GM12872 (cell line): Measurements from ENCODE around the gene PCDHA9.

ENCODE experiments used
- CTCF ChIP-seq: IDR thresholded peaks from 3 replicates; pipeline ENCODE4 v1.5.1; 2011; ENCODE audit warnings: low read depth, mild to moderate bottlenecking, low read length, moderate library complexity; ENCODE audit not compliant: insufficient read depth

Gene PCDHA9

GRCh38 chr5:140882591-140882899 is 34.4 kb downstream of the PCDHA9 start:
- no peak for TF ChIP-seq CTCF

GRCh38 chr5:140883373-140883772 is 35.2 kb downstream of the PCDHA9 start:
- no peak for TF ChIP-seq CTCF

- no peak for TF ChIP-seq CTCF
Observed at GRCh38 chr5:140883927-140884697, 35.9 kb downstream of the PCDHA9 start.
